GM19239 (cell line): Measurements from ENCODE around the gene PSMD9.
A peak's percentile ranks its signal among the peaks of the same experiment; 100 is the strongest.
"Not testable (repeated sequence)": the region's sequence is repeated elsewhere in the genome, so short reads cannot be mapped to it uniquely, and the experiment has no call there.

ENCODE experiments used
- DNase-seq: peaks from one replicate; pipeline ENCODE4 v3.0.0; 2011; ENCODE audit warnings: low spot score; ENCODE audit not compliant: insufficient read length
- FAIRE-seq: peaks from 2 replicates; lab custom pipeline; 2011; peaks lifted over from hg19 to GRCh38; lab: Jason Lieb, UNC

Gene PSMD9, protein sequence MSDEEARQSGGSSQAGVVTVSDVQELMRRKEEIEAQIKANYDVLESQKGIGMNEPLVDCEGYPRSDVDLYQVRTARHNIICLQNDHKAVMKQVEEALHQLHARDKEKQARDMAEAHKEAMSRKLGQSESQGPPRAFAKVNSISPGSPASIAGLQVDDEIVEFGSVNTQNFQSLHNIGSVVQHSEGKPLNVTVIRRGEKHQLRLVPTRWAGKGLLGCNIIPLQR

DNA sequence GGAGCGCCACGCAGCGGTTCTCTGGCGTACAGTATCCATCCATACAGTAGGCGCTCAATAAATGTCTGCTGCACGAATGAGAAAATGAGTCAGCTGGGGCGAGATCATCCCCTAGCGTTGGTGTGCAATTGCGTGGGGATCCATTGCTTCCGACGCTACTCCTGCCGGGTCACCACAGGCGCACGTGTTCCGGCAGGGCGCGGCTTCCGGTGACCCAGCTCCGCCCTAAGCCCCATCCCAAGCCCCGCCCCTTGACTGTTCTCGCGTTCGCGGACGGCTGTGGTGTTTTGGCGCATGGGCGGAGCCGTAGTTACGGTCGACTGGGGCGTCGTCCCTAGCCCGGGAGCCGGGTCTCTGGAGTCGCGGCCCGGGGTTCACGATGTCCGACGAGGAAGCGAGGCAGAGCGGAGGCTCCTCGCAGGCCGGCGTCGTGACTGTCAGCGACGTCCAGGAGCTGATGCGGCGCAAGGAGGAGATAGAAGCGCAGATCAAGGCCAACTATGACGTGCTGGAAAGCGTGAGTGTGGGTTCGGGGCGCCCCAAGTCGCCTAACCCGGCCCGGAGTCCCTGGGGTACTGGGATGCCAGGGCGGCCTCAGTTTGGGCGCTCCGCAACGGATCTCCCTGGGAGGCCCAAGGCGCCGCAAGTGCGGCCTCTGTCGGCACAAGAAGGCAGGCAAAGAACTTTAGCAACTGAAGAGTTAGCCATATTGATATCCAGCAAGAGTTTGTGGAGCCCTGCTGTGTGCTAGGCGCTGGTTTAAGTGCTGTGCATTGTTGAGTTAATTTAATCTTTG is at the start of gene PSMD9:
Gene PSMD9, plus strand, starts transcription at position 313 of the 796 bp plus-strand sequence. Its CDS starts 67 bp downstream, at position 380.
- FAIRE-seq, result peak; percentile 98
- DNase-seq, result peak; percentile 90

DNA sequence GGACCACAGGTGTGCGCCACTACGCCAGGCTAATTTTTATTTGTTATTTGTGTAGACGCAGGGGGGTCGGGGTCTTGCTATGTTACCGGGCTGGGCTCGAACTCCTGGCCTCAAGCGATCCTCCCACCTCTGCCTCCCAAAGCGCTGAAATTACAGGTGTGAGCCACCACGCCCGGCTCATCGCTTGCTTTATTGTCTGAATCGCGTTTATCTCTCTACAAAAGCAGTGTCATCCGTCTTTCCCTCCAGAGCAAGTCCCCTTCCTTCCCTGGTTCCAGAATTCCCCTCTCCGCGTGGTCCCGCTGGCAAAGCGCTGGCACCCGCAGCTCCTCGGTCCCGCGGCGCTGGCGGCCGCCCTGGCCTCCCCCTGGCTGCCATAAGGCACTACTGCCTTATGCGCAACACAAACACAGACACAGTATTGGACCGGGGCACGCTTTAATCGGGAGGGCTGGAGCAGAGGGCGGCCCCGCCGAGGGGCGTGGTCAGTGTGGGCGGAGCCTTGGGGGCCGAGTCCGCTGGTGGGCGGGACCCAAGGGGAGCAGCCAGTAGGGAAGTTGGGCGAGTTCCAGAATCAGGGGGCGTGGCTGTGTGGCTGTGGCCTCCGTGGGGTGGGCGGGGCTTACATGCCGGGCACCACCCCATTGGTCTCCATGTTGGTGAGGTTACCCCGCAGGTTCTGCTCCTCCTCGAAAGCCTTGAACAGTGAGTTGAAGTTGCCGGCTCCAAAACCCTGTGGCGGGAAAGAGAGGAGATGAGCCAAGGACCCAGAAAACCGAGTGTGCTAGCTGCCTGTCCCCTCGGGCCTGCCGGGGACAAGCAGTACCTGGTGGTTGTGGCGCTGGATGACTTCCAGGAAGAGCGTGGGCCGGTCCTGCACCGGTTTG is 49.2 kb upstream of the PSMD9 start:
- FAIRE-seq (peak; percentile 92), DNase-seq (peak; percentile 99)

DNA sequence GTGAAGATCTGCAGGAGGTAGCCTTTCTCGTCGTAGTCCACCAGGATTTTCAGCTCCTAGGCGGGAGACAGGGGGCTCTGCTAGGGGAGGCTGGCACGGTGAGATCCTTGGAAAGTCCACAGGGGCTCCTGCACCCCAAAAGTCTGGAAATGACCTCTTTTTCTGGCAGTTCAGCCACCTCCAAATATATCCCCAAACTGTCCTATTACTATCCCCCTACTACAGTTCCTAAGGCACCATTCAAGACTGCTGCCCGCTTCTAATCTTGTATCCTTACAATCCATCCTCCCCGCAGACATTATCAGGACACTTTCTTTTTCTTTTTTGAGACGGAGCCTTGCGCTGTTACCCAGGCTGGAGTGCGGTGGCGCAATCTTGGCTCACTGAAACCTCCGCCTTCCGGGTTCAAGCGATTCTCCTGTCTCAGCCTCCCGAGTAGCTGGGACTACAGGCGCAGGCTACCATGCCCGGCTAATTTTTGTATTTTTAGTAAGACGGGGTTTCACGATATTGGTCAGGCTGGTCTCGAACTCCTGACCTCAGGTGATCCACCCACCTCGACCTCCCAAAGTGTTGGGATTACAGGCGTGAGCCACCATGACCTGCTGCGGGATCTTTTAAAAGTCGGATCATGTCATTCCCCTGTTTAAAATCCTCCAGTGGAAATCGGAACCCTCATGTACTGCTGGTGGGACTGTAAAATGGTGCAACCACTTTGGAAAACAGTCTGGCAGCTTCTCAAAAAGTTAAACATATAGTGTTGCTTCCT is 48.4 kb upstream of the PSMD9 start:
- DNase-seq, result no peak
- no peak for FAIRE-seq

DNA sequence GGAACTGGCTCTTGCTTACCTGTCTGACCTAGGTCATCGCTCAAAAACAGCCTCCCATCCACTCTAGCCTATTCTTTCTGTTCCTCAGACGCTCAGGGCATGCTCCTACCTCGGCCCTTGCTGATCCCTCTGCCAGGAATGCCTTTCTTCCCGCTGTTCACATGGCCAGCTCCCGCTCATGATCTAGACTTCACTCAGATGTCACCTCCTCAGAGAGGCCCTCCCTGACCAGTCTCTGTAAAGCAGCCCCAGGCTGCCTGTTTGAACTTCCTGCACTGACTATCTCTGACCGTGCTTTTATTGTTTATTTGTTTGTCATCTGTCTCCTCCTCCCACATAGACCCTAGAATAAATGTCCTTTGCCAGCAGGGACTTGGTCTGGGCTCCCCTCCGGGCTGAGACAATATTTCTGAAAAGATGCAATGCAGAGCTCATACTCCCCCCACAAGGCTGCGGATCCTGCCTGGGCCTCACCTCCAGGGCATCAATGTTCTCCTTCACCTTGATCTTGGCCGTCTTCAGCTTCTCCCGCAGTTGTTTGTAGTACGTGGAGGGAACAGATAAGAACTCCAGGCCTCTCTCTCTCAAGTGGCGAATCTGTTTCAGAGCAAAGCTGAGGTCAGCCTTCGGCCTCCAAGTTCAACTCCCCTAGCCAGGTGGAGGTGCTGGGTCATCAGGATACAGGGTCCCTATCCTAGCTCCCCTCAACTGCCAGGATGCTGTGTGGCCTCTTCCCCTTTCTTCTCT is 45.2 kb upstream of the PSMD9 start:
- FAIRE-seq (no peak), DNase-seq (no peak)

DNA sequence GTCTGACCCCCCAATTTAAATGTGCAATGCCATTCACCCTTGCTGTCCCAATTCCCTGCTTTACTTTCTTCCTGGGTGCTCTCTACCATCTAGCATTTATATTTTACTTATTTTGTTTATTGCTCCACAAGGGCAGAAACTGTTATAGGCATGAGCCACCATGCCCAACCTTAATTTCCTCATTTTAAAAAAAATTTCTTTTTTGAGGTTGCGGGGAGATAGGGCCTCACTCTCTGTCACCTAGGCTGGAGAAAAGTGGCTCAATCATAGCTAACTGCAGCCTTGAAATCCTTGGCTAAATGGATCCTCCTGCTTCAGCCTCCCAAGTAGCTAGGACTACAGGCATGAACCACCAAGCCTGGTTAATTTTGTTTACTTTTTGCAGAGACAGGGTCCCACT is 42.9 kb upstream of the PSMD9 start:
- no peak for FAIRE-seq

DNA sequence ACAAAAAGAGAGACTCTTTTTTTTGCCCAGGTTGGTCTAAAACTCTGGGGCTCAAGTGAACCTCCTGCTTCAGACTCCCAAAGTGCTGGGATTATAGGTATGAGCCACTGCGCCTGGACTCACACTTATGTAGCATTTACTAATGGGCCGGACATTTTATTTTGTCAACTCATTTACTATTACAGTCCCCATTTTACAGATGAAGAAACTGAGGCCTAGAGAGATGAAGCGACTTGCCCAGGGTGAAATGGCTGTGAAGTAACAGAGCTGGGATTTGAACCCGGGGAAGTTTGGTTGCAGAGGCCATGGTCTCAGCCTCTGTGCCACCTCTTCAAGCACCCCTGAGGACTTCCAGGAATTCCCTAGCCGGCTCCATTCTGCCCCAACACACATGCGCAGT is 39.4 kb upstream of the PSMD9 start:
- DNase-seq (no peak), FAIRE-seq (no peak)

More for the DNA sequence above, 42.9 kb upstream of the PSMD9 start:
- no peak for DNase-seq

DNA sequence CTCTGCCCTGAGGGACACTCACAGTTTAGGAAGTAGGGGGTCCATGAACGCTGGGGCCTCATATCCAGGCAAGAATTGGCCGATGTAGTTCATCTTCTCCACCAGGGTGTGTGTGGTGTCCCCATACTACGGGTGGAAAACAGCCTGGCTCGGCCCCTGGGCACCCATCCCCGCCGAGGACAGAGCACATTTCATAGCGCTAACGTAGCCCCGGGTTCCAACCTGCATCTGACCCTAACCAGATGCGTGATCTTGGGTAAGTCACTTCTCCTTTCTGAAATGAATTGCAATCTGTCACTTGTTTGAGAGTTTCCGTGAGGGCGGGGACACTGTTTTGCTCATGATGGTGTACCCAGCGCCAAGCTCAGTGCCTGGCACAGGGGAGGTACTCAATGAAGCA is 38.9 kb upstream of the PSMD9 start:
- no peak for DNase-seq

DNA sequence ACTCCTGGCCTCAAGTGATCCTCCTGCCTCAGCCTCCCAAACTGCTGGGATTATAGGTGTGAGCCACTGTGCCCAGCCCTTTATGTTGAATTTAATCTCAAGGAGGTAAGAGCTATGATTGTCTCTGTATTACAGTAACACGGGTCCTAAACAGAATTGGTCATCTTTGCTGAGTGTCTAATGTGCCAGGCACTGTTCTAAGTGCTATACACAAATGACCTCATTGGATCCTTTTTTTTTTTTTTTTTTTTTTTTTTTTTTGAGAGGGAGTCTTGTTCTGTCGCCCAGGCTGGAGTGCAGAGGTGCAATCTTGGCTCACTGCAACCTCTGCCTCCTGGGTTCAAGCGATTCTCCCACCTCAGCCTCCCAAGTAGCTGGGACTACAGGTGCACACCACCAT is 36.2 kb upstream of the PSMD9 start:
- FAIRE-seq, result not testable (repeated sequence)

More for the DNA sequence above, 38.9 kb upstream of the PSMD9 start:
- FAIRE-seq, result no peak

DNA sequence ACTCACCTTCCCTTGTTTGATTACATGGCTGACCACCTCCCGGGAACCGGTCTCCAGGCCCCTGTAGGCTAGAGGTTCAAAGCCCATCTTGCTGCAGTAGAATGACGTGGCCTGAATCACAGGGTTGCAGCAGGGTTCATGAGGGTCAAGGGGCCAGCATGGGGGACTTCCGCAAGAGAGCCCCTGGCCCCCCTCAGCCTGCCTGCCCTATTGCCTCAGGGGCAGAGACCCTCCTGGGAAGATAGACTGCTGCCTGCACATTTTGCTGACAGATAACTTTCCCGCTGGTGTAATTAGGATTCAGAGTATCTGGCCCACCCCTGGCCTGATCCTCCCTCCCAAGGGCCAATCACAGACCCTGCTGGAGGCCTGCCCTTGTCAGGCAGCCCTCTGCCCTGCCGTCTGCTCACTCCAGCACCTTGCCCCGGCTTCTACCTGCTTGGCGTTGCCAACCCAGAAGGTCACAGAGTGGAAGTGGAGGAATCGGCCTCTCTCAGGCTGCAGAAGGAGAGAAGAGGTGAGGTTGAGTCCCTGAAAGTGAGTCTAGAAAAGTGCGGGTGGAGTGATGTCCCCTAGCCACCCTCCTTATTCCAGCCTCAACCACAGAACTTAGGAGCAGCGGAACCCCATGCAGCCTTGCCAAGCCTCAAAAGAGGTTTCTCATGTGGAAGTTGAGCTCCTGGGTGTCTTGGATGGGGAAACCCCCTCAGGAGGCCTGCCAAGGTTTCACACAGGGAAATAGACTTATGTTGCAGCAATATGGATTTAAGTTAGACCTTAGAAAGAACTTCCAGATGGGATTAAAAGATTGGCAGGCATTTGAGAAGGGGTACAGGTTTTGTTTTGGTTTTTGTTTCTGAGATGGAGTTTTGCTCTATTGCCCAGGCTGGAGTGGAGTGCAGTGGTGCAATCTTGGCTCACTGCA is 31.0 kb upstream of the PSMD9 start:
- FAIRE-seq (no peak), DNase-seq (no peak)

More for the DNA sequence above, 36.2 kb upstream of the PSMD9 start:
- not testable (repeated sequence) for DNase-seq

DNA sequence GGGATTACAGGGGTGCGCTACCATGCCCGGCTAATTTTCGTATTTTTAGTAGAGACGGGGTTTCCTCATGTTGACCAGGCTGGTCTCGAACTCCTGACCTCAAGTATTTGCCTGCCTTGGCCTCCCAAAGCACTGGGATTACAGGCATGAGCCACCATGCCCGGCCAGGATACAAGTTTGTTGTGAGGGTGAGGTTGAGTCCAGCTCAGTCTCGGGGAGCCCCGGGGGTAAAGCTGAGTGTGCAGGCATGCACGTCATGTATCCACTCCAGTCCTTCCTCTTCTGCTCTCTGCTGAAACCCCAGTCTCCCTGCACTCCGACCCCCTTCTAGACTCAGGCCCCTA is 30.3 kb upstream of the PSMD9 start:
- DNase-seq, result no peak
- FAIRE-seq, result no peak

DNA sequence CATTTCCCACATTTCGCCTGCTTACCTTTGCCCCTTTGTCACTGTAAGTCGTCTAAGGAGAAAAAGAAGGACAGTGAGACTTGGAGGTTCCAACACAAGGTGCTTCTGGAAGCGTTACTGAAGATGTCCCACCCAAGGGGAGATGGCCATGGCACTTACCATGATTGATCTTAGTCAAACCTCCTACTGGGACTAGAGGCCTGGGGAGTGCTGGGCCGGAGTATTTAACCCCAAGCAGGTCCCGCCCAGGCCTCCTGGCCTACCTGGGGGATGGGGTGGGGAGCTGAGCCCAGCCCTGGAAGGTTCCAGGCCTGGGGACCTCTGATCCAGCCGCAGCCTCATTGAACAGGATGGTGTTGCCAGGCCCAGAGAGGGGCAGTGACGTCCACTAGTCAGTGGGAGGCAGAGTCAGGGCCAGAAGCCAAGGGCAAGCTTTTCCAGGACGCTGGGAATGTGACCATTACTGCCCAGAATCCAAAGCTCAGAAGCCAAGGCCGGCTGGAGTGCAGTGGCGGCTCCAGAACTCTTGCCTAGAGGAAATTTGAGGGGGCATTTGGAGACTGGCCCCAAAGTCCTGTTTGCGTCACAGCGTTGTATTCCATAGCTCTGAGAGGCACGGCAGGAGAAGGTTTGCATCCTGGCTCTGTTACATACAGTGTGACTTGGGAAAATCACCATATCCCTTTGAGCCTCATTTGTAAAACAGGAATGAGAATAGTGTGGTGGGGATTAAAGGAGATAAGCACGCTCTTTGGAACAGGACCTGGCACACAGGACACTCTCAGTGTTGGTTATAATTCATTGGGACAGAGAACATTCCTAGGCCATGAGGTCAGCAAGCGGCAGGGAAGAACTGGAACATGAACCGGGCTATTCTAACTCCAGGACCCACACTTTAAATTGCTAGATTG is 29.7 kb upstream of the PSMD9 start, which contains the start of gene HPD:
Gene HPD, minus strand, starts transcription at position 198 of the 911 bp plus-strand sequence. Its CDS starts 36 bp downstream, at position 162.
- no peak for DNase-seq
- FAIRE-seq, result no peak

DNA sequence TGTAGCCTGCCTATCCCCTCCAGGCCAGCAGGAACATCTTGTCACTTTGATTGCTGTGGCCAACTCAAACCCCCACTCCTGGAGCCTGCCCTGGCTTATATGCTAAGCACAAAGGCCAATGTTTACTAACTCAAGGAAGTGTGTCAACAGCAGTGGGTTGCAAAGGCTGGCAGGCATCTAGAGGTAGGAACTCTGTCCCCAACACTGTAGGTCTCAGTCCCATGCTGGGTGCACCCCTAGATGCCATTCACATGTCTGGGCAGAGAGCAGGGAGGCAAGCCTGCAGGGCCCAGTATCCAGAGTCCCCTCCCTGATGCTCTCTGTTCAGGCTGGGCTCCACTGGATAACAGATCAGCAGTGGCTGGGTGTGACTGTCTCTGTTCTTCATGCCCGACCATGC is 28.3 kb upstream of the PSMD9 start:
- no peak for FAIRE-seq

DNA sequence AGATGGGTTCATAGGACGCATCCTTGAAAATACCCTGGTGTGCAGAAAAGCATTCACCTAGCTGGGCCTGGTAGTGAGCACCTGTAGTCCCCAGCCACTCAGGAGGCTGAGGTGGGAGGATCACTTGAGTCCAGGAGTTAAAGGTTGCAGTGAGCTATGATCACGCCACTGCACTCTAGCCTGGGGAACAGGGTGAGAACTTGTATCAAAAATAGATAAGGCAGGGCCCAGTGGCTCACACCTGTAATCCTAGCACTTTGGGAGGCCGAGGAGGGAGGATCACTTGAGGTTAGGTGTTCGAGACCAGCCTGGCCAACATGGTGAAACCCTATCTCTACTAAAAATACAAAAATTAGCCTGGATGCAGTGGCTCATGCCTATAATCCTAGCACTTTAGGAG is 27.9 kb upstream of the PSMD9 start:
- DNase-seq, FAIRE-seq: not testable (repeated sequence)

More for the DNA sequence above, 28.3 kb upstream of the PSMD9 start:
- no peak for DNase-seq

DNA sequence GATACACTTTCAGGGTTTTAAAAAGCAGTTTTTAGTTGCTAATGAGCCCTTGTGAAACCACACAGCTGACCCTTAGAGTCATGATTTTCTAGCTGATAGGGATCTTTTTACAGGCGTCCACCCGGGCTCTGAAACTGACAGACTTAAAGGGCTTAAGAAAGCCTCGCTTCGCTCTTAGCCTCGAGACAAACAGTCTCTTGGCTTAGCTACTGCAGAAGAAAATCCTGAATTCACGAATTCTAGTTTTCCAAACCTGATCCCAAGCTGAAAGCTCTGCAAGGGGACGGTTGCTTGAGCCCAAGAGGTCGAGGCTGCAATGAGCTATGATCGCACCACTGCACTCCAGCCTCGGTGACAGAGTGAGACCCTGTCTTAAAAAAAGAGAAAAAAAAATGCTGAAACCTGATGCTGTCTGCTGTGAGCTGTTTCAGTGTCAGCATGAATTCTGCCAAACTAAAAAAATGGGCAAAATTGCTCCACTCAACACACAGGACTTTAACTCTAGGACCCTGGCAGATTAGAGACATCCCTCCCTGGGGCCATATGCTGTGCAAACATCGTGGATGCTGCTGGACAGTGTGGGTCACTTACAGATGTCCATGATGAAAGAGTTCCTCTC is 26.8 kb upstream of the PSMD9 start:
- FAIRE-seq (no peak), DNase-seq (no peak)

DNA sequence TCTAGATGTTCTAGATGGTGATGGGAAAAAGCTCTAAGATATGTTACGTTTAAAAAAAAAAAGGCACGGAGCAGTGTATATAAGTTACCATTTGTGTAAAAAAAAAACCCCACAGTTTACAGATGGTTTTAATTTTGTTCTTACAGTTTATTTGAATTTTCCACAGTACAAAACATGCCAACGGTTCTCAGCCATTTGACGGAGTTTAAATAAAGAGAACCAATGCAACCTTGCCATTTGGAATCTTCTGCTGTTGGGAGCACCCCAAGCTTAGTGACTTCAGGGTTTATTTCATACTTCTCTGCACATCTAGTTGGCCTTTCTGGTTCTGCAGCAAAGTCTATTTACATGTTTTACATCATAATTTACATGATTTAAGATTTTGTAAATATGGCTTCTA is 22.3 kb upstream of the PSMD9 start:
- FAIRE-seq (no peak), DNase-seq (no peak)

DNA sequence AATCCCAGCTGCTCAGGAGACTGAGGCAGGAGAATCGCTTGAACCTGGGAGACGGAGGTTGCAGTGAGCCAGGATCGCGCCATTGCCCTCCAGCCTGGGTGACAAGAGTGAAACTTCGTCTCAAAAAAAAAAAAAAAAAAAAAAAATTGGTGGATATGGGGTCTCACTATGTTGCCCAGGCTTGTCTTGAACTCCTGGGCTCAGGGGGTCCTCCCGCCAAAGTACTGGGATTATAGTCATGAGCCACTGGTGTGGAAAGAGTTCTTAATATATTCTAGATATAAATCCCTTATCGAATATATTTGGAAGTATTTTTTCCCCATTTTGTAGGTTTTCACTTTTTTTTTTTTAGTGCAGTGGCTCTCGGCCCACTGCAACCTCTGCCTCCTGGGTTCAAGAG is 19.4 kb upstream of the PSMD9 start:
- not testable (repeated sequence) for DNase-seq, FAIRE-seq

DNA sequence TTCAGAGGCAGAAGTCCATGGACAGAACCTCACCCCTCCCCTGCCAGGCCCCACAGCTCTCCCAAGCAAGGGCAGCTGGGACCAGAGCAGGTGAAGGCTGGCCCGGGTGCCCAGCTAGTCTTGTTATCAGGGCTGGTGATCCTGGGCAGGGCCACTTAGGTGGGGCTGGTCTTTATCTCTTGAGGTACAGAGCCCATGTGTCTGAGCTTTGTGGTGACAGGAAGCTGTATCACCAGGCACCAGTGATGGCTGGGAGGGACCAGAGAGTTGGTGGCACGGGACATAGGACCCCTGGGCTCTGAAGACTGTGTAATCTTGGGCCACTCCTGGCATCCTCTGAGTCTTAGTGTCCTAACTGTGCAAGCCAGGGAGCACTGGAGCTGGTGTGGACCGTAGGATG is 17.1 kb upstream of the PSMD9 start:
- FAIRE-seq (no peak), DNase-seq (no peak)
